ENCODE results near the gene TPPP2. TPM values are rescaled to one million over a fixed set of nuclear protein-coding genes. Genes with fewer than 3 reads are reported as not detected.

The TPPP2 gene
- total RNA-seq, 1 experiment from 2014 or later = not detected

GRCh38 chr14:21072781-21073339 lies 42.8 kb downstream of the TPPP2 start:
- H3K27ac Mint-ChIP-seq (ENCODE audit: unreplicated experiment) = no peak overlapping the region
- H3K9me3 Mint-ChIP-seq (ENCODE audit: low read depth, unreplicated experiment) = no peaks in the 10 kb centered on the region
- peaks cover 8% of the 10 kb centered on the region for H3K4me1 Mint-ChIP-seq (ENCODE audit: low read depth, unreplicated experiment)
- no TSS peak for BruUV-seq (replicated peaks)
- CTCF ChIA-PET = no interaction called here
- TF ChIP-seq, protein P1, sequence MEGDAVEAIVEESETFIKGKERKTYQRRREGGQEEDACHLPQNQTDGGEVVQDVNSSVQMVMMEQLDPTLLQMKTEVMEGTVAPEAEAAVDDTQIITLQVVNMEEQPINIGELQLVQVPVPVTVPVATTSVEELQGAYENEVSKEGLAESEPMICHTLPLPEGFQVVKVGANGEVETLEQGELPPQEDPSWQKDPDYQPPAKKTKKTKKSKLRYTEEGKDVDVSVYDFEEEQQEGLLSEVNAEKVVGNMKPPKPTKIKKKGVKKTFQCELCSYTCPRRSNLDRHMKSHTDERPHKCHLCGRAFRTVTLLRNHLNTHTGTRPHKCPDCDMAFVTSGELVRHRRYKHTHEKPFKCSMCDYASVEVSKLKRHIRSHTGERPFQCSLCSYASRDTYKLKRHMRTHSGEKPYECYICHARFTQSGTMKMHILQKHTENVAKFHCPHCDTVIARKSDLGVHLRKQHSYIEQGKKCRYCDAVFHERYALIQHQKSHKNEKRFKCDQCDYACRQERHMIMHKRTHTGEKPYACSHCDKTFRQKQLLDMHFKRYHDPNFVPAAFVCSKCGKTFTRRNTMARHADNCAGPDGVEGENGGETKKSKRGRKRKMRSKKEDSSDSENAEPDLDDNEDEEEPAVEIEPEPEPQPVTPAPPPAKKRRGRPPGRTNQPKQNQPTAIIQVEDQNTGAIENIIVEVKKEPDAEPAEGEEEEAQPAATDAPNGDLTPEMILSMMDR (IDR thresholded peaks at IDR 0.05; ENCODE audit: unreplicated experiment) = no peak
- H3K36me3 Mint-ChIP-seq (ENCODE audit: insufficient read depth, unreplicated experiment) = peaks cover 33% of the 10 kb centered on the region
- no peak for DNase-seq
- no peak overlapping the region for H3K4me3 Mint-ChIP-seq (ENCODE audit: low read depth, unreplicated experiment)
- H3K27me3 Mint-ChIP-seq (ENCODE audit: unreplicated experiment) = peaks cover 20% of the 10 kb centered on the region
- intact Hi-C loops (cut with micrococcal nuclease; ENCODE audit: unreplicated experiment) = no loop called here

GRCh38 chr14:21073921-21074320 lies 43.9 kb downstream of the TPPP2 start:
- TF ChIP-seq, protein P1 (IDR thresholded peaks at IDR 0.05; ENCODE audit: unreplicated experiment) = no peak
- DNase-seq = no peak
- Mint-ChIP-seq H3K36me3 (ENCODE audit: insufficient read depth, unreplicated experiment) (peaks cover 33% of the 10 kb centered on the region), H3K9me3 (ENCODE audit: low read depth, unreplicated experiment) (no peaks in the 10 kb centered on the region), H3K4me3 (ENCODE audit: low read depth, unreplicated experiment) (no peak overlapping the region), H3K4me1 (ENCODE audit: low read depth, unreplicated experiment) (peaks cover 8% of the 10 kb centered on the region), H3K27me3 (ENCODE audit: unreplicated experiment) (peaks cover 9% of the 10 kb centered on the region), H3K27ac (ENCODE audit: unreplicated experiment) (no peak overlapping the region)
- intact Hi-C loops (cut with micrococcal nuclease; ENCODE audit: unreplicated experiment) = no loop called here
- CTCF ChIA-PET = no interaction called here
- BruUV-seq (replicated peaks) = no TSS peak

- no peak for DNase-seq
- Mint-ChIP-seq H3K27ac (ENCODE audit: unreplicated experiment) (no peak overlapping the region), H3K36me3 (ENCODE audit: insufficient read depth, unreplicated experiment) (peaks cover 26% of the 10 kb centered on the region), H3K9me3 (ENCODE audit: low read depth, unreplicated experiment) (no peaks in the 10 kb centered on the region), H3K27me3 (ENCODE audit: unreplicated experiment) (peaks cover 2% of the 10 kb centered on the region), H3K4me1 (ENCODE audit: low read depth, unreplicated experiment) (peaks cover 8% of the 10 kb centered on the region), H3K4me3 (ENCODE audit: low read depth, unreplicated experiment) (no peak overlapping the region)
- intact Hi-C loops (cut with micrococcal nuclease; ENCODE audit: unreplicated experiment) = no loop called here
- CTCF ChIA-PET = no interaction called here
- BruUV-seq (replicated peaks) = no TSS peak
- TF ChIP-seq, protein P1 (IDR thresholded peaks at IDR 0.05; ENCODE audit: unreplicated experiment) = no peak
Measured at GRCh38 chr14:21074398-21075272, 44.6 kb downstream of the TPPP2 start.

DNA sequence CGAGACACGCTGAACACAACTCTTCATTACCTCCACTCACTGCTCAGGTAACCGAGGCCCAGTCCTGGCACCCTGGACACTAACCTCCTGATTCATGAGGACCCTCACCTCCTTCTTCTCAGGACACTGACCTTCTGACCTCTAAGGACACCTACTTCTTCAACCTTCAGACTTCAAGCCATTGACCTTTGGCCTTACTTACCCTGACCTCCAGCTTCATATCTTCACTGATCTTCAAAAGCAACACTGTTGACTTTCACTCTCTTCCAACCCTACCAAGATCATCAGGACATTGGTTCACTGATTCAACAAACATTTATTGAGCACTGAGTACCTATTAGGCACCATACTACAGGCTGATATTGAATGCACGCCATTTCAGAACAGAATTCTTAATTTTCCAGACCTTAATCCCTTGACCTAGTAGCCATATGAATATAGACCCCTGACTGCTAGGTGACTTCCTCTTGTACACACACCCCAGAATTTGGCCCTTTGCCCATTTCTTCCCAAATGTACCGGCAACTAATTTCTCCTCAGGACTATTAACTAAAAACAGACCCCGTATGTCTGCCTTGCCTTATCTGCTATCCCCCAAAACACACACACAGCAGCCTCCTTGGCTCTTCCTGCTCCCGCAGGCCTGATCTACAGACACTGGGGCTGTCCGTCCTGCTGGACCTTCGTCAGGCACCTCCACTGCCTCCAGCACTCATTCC lies 45.9 kb downstream of the TPPP2 start:
- Mint-ChIP-seq H3K9me3 (ENCODE audit: low read depth, unreplicated experiment) (no peaks in the 10 kb centered on the region), H3K4me3 (ENCODE audit: low read depth, unreplicated experiment) (no peak overlapping the region), H3K27ac (ENCODE audit: unreplicated experiment) (no peak overlapping the region), H3K4me1 (ENCODE audit: low read depth, unreplicated experiment) (peaks cover 5% of the 10 kb centered on the region), H3K27me3 (ENCODE audit: unreplicated experiment) (no peaks in the 10 kb centered on the region), H3K36me3 (ENCODE audit: insufficient read depth, unreplicated experiment) (peaks cover 17% of the 10 kb centered on the region)
- CTCF ChIA-PET = no interaction called here
- DNase-seq = no peak
- BruUV-seq (replicated peaks) = no TSS peak
- intact Hi-C loops (cut with micrococcal nuclease; ENCODE audit: unreplicated experiment) = no loop called here
- TF ChIP-seq, protein P1 (IDR thresholded peaks at IDR 0.05; ENCODE audit: unreplicated experiment) = no peak

All from Calu3 (cell line).